CD1c-positive myeloid dendritic cell (primary cell): ENCODE data around the gene ABITRAM.
A peak's percentile ranks its signal among the peaks of the same experiment; 100 is the strongest.
"Not testable (repeated sequence)": the region's sequence is repeated elsewhere in the genome, so short reads cannot be mapped to it uniquely, and the experiment has no call there.

ENCODE experiments used
- DNase-seq: peaks from one replicate; pipeline ENCODE4 v3.0.0-alpha.2; 2016; ENCODE audit errors: extremely low spot score

Gene ABITRAM, protein sequence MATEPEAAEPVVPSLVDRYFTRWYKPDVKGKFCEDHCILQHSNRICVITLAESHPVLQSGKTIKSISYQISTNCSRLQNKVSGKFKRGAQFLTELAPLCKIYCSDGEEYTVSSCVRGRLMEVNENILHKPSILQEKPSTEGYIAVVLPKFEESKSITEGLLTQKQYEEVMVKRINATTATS

DNA sequence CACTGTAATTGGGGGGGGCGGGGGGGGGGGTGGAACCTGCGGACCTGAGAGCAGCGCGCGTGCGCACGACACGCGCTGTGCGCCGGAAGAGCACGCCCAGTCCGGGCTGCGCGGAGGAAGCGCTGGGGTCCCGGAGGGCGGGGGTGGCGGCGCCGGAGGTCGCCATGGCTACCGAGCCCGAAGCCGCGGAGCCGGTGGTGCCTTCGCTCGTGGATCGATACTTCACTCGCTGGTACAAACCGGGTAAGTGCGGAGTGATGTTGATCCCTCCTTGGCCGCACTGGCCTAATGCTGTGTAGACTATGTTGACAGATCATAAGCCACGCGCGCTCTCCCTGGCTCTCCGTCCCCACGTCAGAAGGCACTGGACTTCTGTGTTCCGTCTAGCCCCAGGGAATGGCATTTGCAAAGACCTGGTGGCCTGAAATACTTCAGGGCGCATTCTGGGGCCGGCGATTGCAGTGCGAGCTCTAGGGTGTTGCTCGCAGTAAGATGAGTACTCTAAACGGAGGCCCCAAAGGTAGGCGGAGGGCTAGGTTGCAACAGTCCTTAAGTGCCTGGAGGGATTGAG is at the start of gene ABITRAM:
TSS of gene ABITRAM (plus strand) at position 78 of the 571 bp plus-strand sequence. CDS start at position 165, 87 bp downstream.
- peak; percentile 91 for DNase-seq

DNA sequence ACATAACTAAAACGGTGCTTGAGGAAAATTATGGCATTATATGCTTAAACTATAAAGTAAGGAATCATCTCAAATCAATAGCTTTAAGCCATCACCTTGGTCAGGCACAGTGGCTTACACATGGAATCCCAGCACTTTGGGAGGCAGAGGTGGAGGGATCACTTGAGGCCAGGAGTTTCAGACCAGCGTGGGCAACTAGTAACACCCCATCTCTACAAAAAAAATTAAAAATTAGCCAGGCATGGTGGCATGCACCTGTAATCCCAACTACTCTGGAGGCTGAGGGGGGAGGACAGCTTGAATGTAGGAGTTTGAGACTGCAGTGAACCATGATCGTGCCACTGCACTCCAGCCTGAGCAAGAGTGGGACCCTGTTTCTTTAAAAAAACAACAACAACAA is 49.5 kb upstream of the ABITRAM start:
- DNase-seq = no peak

DNA sequence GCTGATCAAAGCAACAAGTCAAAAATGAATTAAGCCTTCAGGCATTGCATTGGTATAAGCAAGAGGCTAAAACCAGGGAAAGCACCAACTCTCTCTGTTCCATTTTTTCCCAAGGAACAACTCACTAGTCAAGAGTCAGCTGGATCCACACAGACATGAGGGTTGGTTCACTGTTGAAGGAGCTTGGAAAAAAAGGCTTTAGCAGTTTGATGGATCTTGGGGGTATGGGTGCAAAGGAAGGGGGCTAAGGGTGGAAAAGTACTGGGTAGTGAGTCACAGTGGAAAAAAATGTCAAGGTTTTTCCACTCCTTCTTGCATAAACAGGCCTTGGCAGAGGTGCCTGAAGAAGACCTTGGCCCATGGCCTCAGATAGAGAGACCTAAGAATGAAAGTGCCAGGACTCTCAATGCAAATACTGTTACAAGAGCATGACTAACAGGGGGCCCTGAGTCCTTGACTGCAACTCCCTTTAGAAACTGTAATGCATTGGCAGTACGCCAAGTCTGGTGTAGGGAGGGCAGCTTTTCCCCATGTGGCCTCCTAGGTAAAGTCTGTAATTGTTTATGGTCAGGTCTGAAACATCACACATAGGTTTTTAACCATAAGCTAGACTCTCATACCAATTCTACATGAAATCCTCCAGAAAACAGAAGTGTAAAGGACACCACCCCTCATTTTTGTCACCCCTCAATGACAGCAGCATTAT is 48.4 kb upstream of the ABITRAM start:
- DNase-seq = no peak

DNA sequence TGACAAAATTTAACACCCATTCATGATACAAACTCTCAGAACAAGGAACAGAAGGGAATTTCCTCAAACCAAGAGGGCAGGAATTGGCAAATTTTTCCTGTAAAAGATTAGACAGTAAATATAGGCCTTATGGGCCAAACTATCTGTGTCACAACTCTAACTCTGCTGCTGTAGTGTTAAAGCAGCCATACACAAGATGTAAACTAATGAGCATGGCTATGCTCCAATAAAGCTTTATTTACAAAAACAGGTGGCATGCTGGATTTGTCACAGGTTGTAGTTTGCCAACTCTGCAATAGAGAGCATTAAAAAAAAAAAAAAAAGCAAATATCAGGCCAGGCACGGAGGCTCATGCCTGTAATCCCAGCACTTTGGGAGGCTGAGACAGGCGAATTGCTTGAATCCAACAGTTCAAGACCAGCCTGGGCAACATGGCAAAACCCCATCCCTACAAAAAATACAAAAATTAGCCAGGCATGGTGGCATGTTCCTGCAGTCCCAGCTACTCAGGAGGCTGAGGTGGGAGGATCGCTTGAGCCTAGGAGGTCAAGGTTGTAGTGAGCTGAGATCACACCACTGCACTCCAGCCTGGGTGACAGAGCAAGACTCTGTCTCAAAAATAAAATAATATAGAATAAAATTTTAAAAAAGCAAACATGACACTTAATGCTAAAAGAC is 47.5 kb upstream of the ABITRAM start:
- DNase-seq = not testable (repeated sequence)

DNA sequence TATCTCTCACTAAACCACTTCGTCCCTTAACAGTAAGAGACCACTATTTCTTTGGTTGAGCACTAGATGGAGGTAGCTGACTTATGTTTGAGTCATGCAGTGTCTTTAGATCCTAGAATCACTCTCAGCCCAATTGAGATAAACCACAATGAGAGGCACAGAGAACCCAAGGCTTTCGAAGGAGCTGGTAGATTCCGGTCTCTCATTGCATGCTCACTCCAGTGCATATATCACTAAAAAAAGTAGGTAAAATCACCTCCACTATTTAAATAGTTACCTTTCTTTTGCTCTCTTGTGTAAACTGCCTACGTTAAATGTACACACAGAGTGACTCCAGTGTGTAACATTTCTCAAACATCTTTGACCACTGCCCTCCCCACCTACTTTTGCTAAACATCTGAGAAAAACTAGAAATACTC is 44.5 kb upstream of the ABITRAM start:
- no peak for DNase-seq

DNA sequence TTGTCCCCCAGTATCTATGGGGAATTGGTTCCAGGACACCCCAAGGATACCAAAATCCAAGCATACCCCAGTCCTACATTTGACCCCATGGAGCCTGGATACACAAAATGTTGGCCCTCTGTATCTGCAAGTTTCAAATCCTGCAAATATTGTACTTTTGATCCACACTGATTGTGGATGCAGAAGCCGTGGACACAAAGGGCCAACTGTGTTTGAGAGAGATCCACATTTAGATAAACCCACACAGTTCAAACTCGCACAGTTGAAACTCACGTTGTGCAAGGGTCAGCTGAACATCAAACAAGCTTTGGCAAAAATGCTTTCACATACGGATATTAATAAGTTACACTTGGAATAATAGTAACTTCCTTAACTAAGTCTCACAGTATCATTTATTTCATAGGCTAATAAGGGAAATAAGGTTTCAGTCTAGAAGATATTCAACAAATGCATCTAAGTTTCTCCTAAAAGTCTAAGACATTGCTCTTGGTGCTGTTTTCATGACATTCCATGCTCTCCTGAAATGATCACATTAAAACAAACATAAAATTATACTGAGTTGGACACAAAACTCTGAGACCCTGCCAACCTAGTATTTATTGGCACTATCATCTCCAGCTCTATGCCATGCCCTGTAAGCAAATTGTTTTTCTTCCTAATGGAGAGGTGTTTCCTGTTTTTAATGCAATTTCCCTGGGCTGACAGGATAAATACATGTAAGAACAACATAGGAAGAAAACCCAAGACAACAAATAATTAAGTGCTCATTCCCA is 39.8 kb upstream of the ABITRAM start:
- no peak for DNase-seq

DNA sequence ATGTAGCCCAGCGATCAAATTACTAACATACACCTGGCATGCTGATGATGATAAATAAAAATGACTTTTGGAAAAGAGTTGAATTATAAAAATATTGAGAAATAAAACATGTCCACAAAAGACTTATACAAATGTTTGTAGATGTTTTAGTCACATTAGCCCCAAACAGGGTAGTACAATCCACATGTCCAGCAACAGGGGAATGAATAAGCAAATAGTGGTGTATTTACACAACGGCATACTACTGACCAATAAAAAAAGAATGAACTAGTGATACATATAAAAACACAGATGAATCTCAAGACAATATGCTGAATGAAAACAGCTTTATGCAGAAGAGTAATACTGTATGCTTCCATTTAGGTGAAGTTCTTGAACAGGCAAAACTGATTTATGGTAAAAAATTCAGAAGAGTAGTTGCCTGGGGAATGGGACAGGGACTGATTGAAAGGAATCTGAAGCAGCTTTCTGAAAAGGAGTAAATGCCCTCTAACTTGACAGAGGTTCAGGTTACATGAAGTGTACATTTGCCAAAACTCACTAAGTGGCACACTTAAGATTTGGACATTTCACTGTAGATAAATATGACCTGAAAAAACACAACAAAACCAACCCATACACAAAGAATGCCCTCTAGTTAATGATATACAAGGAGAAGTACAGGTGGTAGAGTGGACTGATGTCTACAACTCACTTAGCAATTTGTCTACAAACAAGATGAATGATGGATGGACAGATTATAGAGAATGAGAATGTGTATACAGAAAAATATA is 36.7 kb upstream of the ABITRAM start:
- no peak for DNase-seq

DNA sequence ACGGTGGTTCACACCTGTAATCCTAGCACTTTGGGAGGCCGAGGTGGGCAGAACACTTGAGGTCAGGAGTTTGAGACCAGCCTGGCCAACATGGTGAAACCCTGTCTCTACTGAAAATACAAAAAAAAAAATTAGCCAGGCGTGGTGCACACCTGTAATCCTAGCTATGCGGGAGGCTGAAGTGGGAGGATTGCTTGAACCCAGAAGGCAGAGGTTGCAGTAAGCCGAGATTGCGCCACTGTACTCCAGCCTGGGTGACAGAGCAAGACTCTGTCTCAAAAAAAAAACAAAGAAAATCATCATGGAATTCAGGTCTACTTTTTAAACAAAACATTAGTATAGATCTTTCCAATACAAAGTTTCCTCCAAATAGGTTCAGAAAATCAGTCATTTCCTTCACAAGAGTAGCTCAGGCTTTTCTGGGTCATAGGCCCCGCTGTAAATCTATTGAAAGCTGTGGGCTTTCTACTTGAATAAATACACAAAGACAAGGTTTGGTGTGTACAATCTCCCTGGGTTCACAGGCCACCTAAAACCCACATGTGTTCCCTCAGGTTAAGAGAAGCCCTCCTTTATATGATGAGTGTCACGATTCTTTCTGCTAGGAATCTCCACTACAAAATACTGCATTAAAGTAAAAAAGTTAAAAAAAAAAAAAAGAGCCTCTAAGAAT is 35.0 kb upstream of the ABITRAM start:
- DNase-seq = not testable (repeated sequence)

DNA sequence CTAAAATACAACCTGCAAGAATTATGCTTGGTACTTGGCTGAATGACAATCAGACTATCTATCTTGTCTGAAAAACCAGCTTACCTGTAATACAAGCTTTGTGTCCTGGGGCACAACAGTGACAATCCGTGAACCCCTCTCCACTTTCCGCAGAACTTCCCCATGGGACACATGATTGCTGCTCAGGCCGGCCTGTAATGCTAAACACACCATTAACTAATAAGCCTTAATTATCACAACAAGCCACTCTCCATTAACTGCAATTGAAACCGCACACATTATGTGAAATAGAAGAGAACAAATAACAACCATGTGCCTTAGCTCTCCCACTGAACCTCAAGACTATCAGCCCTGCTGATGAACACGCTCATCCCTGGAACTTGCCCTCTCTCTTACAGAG is 34.0 kb upstream of the ABITRAM start:
- no peak for DNase-seq

DNA sequence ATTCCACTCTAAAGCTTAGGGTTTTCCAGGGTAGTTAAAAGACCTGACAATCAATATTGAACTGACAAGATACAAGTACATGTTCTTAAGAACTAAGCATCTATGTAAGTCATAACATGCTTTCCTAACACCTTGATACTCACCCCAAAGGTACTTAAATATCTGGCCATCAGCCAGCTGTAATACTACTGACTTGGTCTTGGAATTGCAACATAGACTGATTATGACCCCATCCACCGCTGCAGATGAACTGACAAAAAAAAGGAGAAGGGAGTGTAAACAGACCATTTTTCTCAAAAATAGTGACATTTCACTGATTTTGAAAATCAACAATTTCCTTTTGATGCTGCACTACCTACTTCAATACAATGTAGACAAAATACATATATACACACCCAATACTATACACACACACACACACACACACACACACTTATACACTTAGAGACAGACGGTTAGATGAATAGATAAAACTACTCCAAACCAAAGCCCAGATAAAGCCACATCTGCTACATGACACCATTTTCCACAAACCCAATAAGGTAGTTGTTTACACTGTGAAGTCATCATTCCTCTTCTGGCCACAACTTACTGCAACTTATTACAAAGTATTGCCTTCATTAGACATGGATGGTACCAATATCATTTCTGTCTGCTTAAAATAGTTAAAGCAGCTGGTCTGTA is 30.6 kb upstream of the ABITRAM start:
- no peak for DNase-seq

DNA sequence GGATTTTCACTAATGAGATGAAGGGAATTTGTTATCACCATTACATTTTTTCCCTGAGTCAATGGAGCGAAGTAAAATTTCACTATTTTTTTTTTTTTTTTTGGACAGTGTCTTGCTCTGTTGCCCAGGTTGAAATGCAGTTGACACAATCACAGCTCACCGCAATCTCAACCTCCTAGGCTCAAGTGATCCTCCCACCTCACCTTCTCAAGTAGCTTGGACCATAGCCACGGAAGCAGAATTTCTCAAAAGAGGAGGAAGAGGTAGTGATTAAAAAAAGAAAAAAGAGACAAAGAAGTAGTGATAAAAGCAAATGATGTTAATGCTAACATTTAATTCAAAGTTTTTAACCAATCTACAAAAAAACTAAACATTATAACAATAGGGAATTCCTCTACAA is 30.0 kb upstream of the ABITRAM start:
- DNase-seq = no peak

DNA sequence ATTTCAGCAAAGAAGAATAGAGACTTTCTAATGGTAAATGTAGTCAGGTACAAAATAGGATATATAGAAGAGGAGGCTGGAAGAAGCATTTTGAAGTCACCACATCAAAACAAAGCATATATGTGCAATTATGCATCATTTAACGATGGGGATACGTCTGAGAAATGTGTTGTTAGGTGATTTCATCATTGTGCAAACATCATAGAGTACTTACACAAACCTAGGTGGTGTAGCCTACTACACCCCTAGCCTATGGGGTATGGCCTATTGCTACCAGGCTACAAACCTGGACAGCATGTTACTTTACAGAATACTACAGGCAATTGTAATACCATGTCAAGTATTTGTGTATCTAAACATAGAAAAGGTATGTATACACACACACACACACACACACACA is 28.7 kb upstream of the ABITRAM start:
- DNase-seq = no peak

DNA sequence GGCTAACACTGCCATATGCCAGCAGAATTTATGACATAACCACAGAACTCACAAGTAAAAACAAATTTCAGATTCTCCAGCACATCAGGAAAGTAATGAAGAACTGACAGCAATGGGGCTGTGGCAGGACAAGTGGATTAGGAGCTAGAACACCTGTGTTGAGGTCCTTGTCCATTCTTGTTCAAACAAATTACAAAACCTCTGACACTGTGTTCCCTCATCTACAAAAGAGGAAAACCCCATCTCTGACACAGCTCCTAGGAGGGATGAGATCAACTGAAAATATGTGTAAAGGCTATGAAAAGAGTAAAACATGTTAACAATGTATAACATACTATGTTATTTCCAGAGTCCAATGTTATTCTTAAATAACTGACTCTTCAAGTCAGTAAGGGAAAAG is 23.8 kb upstream of the ABITRAM start:
- no peak for DNase-seq

DNA sequence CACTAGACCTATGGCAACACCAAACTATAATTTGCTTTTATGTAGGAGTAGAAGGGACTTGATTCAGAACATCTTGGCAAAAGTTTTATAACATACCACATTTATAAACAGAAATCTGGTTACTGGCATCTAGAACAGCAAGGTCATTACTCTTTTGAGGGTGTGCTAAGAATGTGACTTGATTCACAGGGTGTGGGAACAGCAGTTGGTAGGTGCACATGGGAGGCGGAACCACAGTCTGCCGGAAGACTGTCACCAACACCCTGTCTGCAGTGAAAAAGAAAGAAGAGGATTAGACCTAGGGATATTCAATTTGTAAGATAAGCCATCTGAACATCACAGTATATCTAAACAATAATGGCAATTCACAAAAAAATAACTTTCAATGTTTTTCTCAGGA is 23.3 kb upstream of the ABITRAM start:
- DNase-seq = no peak

DNA sequence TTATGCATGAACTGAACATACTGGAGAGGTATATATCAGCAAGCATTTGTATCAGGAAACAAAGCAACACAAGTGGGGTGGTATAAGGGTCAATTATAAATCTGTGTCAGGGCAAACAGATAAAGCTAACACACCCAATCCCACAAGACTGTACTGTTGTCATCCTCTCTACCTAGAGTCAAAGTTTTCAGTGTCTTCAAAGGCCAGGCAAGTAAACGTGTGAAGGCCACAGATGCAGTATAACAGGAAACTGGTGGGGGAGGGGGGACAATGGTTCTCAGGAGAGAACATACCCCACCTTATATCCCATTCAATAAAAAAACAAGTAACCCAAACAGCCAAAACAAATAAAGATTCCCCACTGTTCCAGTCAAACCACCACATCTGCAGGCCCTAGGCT is 22.4 kb upstream of the ABITRAM start:
- no peak for DNase-seq

DNA sequence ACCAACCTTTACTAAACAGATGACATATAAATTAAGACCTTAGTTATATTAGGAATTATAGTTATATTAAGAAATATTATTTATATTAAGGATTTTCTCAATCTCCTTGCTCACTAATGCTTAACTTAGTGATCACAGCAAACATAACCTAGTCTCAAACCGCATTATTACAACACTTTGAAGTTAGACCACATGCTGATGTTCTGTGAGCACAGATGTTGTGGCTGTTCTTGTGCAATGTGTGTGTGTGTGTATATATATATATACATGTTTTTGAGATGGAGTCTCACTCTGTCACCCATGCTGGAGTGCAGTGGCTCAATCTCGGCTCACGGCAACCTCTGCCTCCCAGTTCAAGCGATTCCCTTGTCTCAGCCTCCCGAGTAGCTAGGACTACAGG is 20.8 kb upstream of the ABITRAM start:
- DNase-seq = no peak

DNA sequence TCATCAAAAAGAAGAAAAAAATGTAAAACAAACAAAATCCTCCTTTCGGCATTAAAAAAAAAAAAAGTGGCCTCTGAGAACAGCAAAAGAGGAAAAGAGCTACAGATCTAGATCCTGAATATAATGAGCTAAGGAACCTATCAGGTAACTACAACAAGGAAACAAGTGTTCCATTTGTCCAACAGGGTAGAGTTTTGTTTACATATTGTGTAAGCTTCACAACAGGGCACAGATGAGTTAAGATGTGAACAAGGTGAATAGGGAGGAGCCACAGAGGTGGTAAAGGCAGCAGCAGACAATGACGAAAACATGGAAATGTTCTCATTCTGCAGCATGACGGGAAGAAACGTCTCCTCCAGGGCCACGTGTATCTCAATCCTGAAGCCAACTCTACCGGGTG is 14.7 kb upstream of the ABITRAM start:
- no peak for DNase-seq

DNA sequence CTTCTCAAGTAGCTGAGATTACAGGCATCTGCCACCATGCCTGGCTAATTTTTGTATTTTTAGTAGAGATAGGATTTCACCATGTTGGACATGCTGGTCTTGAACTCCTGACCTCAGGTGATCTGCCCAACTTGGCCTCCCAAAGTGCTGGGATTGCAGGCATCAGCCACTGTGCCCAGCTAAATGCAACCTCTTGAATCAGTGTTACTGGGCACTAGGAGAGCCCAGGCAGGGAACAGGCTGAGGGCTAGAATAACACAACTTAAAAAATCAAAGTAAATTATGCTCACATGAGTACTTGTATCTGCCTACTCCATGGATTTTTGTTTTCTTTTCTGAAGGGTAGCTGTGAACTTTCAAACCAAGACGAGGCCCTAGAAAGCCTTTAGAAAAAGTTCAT is 13.8 kb upstream of the ABITRAM start:
- not testable (repeated sequence) for DNase-seq

DNA sequence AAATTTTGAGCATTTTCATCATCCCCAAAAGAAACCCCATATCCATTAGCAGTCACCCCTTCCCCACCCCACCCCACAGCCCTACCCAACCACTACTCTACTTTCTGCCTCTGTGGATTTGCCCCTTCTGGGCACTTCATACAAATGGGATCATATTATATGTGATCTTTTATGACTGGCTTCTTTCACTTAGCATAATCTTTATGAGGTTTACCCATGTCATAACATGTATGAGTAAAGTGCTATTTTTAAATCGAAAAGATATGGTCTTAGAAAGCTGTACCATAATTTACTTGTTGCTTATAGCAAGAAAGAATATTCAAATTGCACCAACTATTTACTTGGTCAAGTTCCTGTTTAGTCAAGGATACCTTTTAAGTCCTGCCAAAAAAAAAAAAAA is 13.0 kb upstream of the ABITRAM start:
- no peak for DNase-seq

DNA sequence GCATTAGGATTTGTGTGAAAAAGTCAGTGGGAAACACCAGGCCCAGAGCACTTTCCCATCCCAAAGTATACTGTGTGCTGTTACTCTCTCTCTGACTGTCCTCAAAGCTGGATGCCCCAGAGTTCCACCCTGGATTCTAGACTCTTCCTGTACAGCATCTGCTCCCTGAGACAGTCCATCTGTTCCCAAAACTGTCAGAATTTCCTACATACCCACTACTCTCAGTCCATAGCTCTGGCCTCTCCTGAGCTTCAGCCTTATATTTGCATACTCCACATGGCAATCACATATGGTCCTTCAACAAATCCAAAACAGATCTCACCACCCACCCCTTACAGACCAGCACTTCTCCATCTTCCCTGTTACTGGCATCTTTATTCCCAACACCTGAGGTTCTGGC is 9.7 kb upstream of the ABITRAM start:
- DNase-seq = no peak
